Central memory CD8-positive, alpha-beta T cell (primary cell): ENCODE results near the gene ZNF469.
"Not testable (repeated sequence)": the region's sequence is repeated elsewhere in the genome, so short reads cannot be mapped to it uniquely, and the experiment has no call there.

Source experiments
- ATAC-seq: fragments of 150-1000 bp; cut with Tn5 transposase; replicated peaks from 2 replicates; pipeline ENCODE4 v1.10.0; 2022; ENCODE audit warnings: mild to moderate bottlenecking, moderate FRiP score, moderate number of reproducible peaks; ENCODE audit not compliant: poor library complexity, severe bottlenecking; ENCODE audit errors: extremely low read depth
- DNase-seq, 2 donors: peaks; one replicate each; pipeline ENCODE4 v3.0.0; 2021; ENCODE audit warnings: low spot score in 2 of 2
- H3K27ac Mint-ChIP-seq: one replicate; pipeline ENCODE4 v1.8.0; 2022; ENCODE audit warnings: low read depth, mild to moderate bottlenecking, moderate library complexity, mixed read lengths
- H3K27me3 Mint-ChIP-seq: one replicate; pipeline ENCODE4 v1.8.0; 2022; ENCODE audit warnings: mixed read lengths
- H3K36me3 Mint-ChIP-seq: one replicate; pipeline ENCODE4 v1.8.0; 2022; ENCODE audit warnings: mild to moderate bottlenecking, moderate library complexity, mixed read lengths; ENCODE audit not compliant: insufficient read depth
- H3K4me1 Mint-ChIP-seq: one replicate; pipeline ENCODE4 v1.8.0; 2022; ENCODE audit warnings: mixed read lengths
- H3K4me3 Mint-ChIP-seq: one replicate; pipeline ENCODE4 v1.8.0; 2022; ENCODE audit warnings: mild to moderate bottlenecking, moderate library complexity, mixed read lengths
- H3K9me3 Mint-ChIP-seq: one replicate; pipeline ENCODE4 v1.8.0; 2022; ENCODE audit warnings: mixed read lengths

Gene ZNF469

DNA sequence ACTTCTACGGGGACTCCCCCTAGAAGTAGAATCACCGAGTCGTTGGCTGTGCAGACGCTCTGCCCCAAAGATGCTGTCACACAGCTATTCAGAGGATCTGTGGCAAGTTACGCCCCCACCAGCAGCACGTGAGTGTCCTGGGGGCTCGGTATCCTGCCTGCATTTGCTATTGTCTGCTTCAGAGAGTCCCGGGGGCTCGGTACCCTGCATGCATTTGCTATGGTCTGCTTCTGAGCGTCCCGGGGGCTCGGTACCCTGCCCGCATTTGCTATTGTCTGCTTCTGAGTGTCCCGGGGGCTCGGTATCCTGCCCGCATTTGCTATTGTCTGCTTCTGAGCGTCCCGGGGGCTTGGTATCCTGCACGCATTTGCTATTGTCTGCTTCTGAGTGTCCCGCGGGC, 23.8 kb upstream of the ZNF469 start:
- Mint-ChIP-seq H3K4me1 (no peaks in the 10 kb centered on the region), H3K27me3 (peaks cover 28% of the 10 kb centered on the region), H3K9me3 (no peaks in the 10 kb centered on the region), H3K27ac (no peak overlapping the region), H3K36me3 (peaks cover 2% of the 10 kb centered on the region), H3K4me3 (no peak overlapping the region)
- ATAC-seq, result no peak
- DNase-seq, result no peak

DNA sequence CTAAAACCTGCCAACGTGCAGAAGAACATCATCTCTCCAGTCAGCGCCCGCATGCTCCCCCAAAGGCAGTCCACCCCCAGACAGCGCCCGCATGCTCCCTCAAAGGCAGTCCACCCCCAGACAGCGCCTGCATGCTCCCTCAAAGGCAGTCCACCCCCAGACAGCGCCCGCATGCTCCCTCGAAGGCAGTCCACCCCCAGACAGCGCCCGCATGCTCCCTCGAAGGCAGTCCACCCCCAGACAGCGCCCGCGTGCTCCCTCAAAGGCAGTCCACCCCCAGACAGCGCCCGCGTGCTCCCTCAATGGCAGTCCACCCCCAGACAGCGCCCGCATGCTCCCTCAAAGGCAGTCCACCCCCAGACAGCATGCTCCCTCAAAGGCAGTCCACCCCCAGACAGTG, 22.4 kb upstream of the ZNF469 start:
- H3K4me1 Mint-ChIP-seq, H3K36me3 Mint-ChIP-seq, DNase-seq, H3K4me3 Mint-ChIP-seq, ATAC-seq, H3K9me3 Mint-ChIP-seq, H3K27ac Mint-ChIP-seq: not testable (repeated sequence)
- peaks cover 28% of the 10 kb centered on the region for H3K27me3 Mint-ChIP-seq

DNA sequence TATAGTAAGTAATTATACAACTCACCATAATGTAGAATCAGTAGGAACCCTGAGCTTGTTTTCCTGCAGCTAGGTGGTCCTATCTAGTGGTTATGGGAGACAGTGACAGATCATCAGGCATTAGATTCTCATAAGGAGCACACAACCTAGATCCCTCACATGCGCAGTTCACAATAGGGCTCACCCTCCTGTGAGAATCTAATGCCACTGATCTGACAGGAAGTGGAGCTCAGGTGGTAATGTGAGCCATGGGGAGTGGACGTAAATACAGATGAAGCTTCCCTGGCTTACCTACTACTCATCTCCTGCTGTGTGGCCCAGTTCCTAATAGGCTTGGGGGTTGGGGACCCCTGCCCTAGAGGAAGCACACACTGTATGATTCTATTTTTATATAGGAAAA, 21.8 kb upstream of the ZNF469 start:
- no peak for DNase-seq
- ATAC-seq, result no peak
- H3K27me3 Mint-ChIP-seq, result peaks cover 28% of the 10 kb centered on the region
- peaks cover 2% of the 10 kb centered on the region for H3K36me3 Mint-ChIP-seq
- H3K27ac Mint-ChIP-seq, result no peak overlapping the region
- H3K4me1 Mint-ChIP-seq, result no peaks in the 10 kb centered on the region
- no peaks in the 10 kb centered on the region for H3K9me3 Mint-ChIP-seq
- H3K4me3 Mint-ChIP-seq, result no peak overlapping the region

DNA sequence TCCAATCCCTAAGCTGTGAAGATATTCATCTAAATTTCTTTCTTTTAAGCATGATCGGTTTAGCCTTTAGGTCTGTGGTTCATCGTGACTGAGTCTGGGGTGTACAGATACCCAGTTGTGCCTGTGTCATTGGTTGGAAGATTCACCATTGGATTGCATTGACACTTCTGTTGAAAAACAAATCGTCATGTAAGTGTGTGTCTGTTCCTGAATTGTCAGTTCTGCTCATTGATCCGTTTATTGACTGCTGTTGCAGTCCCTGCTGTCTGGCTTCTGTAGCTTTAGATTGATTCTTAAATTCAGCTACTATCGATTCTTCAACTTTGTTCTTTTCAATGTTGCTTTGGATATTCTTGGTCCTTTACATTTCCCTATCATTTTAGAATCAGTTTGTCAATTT, 21.0 kb upstream of the ZNF469 start:
- no peak overlapping the region for H3K4me3 Mint-ChIP-seq

DNA sequence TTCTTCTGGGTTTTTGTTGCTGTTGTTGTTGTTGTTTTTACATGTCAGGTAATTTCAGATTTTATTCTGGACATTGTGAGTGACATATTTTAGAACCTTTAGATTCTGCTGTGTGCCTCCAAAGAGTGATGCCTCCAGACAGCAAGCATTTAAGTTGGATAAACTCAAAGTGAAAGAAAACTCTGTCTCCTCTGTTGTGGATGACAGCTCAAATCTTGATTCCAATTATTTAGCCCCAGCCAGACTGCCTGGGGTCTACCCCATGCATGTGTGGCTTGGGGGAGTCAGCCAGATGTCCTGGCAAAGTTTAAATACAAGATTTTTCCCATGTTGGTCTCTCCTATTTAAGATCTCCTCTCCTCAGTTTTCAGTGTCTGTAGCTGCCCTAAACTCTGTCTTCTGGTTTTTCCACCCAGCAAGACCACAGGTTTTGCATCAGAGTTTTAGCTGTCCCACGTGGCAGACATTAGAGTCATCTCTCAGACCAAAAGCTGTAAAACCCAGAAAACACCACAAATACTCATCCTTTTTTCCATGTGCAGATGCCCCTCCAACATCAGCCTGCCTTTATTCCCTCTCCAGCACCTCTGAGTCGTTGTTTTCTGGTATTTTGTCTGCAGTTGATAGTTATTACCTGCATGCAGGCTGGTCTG, 19.4 kb upstream of the ZNF469 start:
- DNase-seq (no peak), ATAC-seq (no peak)
- no peaks in the 10 kb centered on the region for H3K9me3 Mint-ChIP-seq
- no peaks in the 10 kb centered on the region for H3K4me1 Mint-ChIP-seq
- no peak overlapping the region for H3K27ac Mint-ChIP-seq
- H3K36me3 Mint-ChIP-seq, result no peaks in the 10 kb centered on the region
- H3K27me3 Mint-ChIP-seq, result peaks cover 28% of the 10 kb centered on the region
- H3K4me3 Mint-ChIP-seq, result no peak overlapping the region

More for the DNA sequence above, 21.0 kb upstream of the ZNF469 start:
- ATAC-seq, result no peak
- no peaks in the 10 kb centered on the region for H3K9me3 Mint-ChIP-seq
- H3K36me3 Mint-ChIP-seq, result no peaks in the 10 kb centered on the region
- no peak overlapping the region for H3K27ac Mint-ChIP-seq
- no peak for DNase-seq
- no peaks in the 10 kb centered on the region for H3K4me1 Mint-ChIP-seq
- H3K27me3 Mint-ChIP-seq, result peaks cover 28% of the 10 kb centered on the region

DNA sequence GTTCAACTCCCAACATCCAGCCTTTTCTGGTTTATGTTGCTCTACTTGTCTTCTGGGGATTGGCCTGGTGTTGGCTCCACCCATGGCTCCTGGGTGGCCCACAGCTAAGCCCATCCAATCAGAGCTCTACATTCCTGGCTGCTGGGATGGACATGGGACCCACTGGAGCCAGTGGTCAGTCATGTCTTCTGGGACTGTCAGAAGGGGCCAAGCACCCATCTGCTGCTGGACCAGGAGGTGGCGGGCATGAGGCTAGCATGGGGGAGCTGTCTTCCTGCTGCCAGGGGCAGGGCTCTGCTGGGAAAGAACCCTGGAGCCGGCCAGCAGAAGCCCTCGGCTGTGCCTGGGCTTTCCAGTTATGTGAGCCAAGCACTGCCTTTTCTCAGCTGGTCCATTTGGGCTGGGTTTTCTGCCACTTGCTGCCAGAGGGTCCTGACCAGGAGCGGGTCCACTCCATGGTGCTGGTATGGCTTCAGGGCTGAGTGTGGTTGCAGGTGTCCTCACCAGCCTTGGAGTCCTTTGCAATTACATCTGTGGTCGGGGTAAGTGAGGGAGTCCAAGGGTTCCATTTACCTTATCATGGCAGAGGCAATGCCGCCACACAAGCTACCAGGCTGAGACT, 17.4 kb upstream of the ZNF469 start:
- DNase-seq, result no peak
- ATAC-seq, result no peak
- no peaks in the 10 kb centered on the region for H3K9me3 Mint-ChIP-seq
- H3K36me3 Mint-ChIP-seq, result no peaks in the 10 kb centered on the region
- H3K4me3 Mint-ChIP-seq, result no peak overlapping the region
- peaks cover 16% of the 10 kb centered on the region for H3K27me3 Mint-ChIP-seq
- H3K4me1 Mint-ChIP-seq, result no peaks in the 10 kb centered on the region
- H3K27ac Mint-ChIP-seq, result no peak overlapping the region

DNA sequence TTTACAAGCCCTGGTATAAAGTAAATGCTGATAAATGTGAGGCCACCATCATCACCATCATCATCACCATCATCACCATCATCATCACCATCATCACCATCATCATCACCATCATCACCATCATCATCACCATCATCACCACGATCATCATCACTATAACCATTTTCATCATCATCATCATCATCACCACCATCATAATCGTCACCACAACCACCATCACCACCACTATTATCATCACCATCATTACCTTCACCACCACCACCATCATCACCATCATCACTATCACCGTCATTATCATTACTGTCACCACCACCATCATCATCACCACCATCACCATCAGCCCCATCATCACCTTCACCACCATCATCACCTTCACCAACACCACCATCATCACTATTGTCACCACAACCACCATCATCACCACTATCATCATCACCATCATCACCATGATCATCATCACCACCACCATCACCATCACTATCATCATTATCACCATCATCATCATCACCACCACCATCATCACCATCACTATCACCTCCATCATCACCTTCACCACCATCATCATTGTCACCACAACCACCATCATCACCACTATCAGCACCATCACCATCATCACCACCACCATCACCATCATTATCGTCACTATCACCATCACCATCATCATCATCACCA, 16.6 kb upstream of the ZNF469 start:
- Mint-ChIP-seq H3K9me3 (no peaks in the 10 kb centered on the region), H3K27ac (no peak overlapping the region), H3K27me3 (peaks cover 16% of the 10 kb centered on the region), H3K4me3 (no peak overlapping the region), H3K4me1 (no peaks in the 10 kb centered on the region), H3K36me3 (no peaks in the 10 kb centered on the region)
- DNase-seq, result no peak
- no peak for ATAC-seq

DNA sequence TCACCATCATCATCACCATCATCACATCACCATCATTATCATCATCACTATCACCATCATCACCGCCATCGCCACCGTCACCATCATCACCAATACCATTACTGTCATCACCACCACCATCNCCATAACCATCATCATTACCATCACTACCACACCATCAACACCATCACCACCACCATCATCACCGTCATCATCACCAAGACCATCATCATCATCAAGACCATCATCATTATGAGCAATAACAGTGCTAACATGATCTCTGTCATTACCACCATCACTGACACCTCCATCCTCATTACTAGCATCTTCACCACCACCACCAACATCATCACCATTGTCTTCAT, 16.1 kb upstream of the ZNF469 start:
- Mint-ChIP-seq H3K27ac (no peak overlapping the region), H3K4me3 (no peak overlapping the region), H3K4me1 (no peaks in the 10 kb centered on the region), H3K27me3 (peaks cover 16% of the 10 kb centered on the region), H3K9me3 (no peaks in the 10 kb centered on the region), H3K36me3 (no peaks in the 10 kb centered on the region)
- DNase-seq (no peak), ATAC-seq (no peak)

DNA sequence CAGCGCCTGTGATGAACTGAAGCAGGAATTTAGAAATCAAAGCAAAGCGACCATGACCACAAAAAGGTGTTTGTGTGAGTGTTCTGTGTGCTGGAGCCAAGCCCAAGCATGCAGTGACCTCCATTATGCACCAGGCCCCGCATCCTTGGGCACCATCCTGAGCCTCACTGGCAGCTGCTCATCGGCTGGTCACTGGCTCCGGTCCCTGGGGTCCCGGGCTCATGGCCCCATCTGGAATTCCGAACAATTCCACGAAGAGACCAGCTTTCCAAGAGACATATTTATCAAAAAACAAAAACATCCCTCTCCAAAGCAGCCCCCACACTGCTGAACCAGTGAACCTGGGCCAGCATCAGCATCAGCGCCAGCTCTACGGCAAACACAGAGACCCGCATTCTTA, 15.2 kb upstream of the ZNF469 start:
- DNase-seq, result no peak
- ATAC-seq, result no peak
- Mint-ChIP-seq H3K4me1 (no peaks in the 10 kb centered on the region), H3K27ac (no peak overlapping the region), H3K27me3 (peaks cover 14% of the 10 kb centered on the region), H3K36me3 (no peaks in the 10 kb centered on the region), H3K9me3 (no peaks in the 10 kb centered on the region), H3K4me3 (no peak overlapping the region)

DNA sequence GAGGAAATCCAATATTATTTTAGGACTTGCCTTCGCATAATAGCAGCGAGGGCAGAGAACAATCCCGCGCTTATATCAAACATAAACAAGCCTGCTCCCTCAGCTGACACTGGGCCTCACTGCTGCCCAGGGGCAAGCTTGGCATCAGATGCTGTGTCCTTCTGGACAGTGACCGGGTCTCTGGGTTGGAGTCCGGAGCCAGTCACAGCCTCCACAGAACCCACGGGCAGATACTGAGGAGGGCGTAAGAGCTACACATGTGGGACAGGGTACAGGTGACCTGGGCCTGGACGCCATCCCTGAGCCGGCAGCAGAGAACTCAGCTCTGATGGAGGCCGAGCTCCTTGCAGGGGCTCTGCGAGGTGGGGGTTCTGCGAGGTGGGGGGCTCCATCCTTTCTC, 14.7 kb upstream of the ZNF469 start:
- Mint-ChIP-seq H3K9me3 (no peaks in the 10 kb centered on the region), H3K36me3 (no peaks in the 10 kb centered on the region), H3K4me1 (no peaks in the 10 kb centered on the region), H3K27ac (no peak overlapping the region), H3K27me3 (peaks cover 9% of the 10 kb centered on the region), H3K4me3 (no peak overlapping the region)
- DNase-seq, result no peak
- ATAC-seq, result no peak

DNA sequence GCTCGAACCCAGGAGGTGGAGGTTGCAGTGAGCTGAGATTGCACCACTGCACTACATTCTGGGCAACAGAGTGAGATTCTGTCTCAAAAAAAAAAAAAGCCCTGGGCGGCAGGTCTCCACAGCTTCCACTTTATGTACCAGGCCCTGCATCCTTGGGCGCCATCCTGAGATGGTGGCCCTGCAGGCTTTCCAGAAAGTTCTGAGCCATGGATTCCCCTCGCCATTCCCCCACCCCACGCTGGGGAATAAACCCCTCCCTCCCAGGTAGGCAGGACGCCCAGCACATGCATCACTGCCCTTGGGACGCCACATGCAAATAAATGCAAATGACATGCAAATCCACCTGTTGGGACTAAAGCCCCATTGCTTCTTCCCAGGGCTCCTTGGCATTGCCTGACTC, 13.8 kb upstream of the ZNF469 start:
- H3K27ac Mint-ChIP-seq, result no peak overlapping the region
- no peak for DNase-seq
- no peaks in the 10 kb centered on the region for H3K4me1 Mint-ChIP-seq
- no peaks in the 10 kb centered on the region for H3K36me3 Mint-ChIP-seq
- H3K9me3 Mint-ChIP-seq, result no peaks in the 10 kb centered on the region
- no peak overlapping the region for H3K4me3 Mint-ChIP-seq
- no peaks in the 10 kb centered on the region for H3K27me3 Mint-ChIP-seq
- ATAC-seq, result no peak

DNA sequence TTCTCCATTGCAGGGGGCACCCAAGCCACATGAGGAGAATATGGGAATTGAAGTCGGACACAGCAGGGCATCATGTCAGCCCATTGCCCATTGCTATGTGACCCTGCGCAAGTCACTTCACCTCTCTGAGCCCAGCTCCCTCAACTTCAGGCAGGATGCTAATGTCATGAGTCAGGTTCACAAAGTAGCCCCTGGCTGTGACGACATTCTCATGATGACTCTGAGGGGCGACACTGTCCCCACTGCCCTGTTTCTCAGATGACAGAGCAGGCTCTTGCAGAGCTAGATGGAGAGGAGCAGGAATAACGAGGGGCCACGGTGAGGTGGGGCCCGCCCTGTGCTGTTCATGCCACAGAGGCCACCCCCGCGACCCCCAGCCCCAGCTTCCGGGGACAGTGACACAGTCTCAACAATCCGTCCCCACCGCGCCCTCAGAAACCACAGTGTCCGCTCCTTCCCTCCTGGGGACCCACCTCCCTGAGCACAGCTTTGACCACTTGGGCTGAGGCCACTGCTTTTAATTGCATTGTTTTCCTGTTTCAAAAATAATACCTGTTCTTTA, 13.2 kb upstream of the ZNF469 start:
- ATAC-seq, result no peak

DNA sequence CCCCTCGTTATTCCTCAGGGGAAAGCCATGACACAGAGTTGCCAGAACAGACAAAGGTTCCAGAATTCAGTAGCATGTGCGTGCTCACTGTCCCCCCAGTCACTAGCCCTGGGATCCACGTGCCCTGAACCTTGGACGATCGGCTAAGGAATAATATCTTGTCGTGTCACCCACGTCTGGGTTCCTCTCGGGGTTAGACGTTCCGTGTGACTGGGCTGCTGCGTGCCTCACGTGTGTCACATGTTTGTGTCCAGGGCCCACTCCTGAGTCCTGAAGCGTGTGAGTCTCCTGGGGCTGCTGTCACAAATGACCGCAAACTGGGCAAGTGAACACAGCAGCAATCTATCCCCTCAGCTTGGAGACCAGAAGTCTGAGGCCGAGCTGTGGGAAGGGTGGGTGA, 12.4 kb upstream of the ZNF469 start:
- Mint-ChIP-seq H3K27me3 (no peaks in the 10 kb centered on the region), H3K4me1 (no peaks in the 10 kb centered on the region), H3K9me3 (no peaks in the 10 kb centered on the region), H3K27ac (no peak overlapping the region), H3K36me3 (peaks cover 2% of the 10 kb centered on the region), H3K4me3 (no peak overlapping the region)
- ATAC-seq (no peak), DNase-seq (no peak)

More for the DNA sequence above, 13.2 kb upstream of the ZNF469 start:
- no peak for DNase-seq
- Mint-ChIP-seq H3K4me1 (no peaks in the 10 kb centered on the region), H3K27ac (no peak overlapping the region), H3K9me3 (no peaks in the 10 kb centered on the region), H3K4me3 (no peak overlapping the region), H3K36me3 (peaks cover 2% of the 10 kb centered on the region), H3K27me3 (no peaks in the 10 kb centered on the region)
